ENCODE results near the gene TNNC2.

Gene TNNC2

GRCh38 chr20:45851501-45851900, 24.4 kb upstream of the TNNC2 start:
- no peaks in the 10 kb centered on the region for H3K27me3 ChIP-seq (ENCODE audit: insufficient read depth, poor library complexity, severe bottlenecking)
- H3K4me3 ChIP-seq (replicated peaks; ENCODE audit: insufficient read depth, low read length) = no peak overlapping the region
- no peak overlapping the region for H3K27ac ChIP-seq (replicated peaks)
- DNase-seq (ENCODE audit: low read depth in 1 of 2, low spot score in 1 of 2) = no peak
- TF ChIP-seq GABPA (IDR thresholded peaks at IDR 0.05; ENCODE audit: low read depth) = no peak
- TF ChIP-seq, protein P1, sequence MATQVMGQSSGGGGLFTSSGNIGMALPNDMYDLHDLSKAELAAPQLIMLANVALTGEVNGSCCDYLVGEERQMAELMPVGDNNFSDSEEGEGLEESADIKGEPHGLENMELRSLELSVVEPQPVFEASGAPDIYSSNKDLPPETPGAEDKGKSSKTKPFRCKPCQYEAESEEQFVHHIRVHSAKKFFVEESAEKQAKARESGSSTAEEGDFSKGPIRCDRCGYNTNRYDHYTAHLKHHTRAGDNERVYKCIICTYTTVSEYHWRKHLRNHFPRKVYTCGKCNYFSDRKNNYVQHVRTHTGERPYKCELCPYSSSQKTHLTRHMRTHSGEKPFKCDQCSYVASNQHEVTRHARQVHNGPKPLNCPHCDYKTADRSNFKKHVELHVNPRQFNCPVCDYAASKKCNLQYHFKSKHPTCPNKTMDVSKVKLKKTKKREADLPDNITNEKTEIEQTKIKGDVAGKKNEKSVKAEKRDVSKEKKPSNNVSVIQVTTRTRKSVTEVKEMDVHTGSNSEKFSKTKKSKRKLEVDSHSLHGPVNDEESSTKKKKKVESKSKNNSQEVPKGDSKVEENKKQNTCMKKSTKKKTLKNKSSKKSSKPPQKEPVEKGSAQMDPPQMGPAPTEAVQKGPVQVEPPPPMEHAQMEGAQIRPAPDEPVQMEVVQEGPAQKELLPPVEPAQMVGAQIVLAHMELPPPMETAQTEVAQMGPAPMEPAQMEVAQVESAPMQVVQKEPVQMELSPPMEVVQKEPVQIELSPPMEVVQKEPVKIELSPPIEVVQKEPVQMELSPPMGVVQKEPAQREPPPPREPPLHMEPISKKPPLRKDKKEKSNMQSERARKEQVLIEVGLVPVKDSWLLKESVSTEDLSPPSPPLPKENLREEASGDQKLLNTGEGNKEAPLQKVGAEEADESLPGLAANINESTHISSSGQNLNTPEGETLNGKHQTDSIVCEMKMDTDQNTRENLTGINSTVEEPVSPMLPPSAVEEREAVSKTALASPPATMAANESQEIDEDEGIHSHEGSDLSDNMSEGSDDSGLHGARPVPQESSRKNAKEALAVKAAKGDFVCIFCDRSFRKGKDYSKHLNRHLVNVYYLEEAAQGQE (IDR thresholded peaks at IDR 0.05; ENCODE audit: insufficient replicate concordance, low read depth) = no peak
- TF ChIP-seq CTCF (IDR thresholded peaks at IDR 0.05; ENCODE audit: insufficient read depth, low read length) = no peak
- no peak for TF ChIP-seq SPI1 (IDR thresholded peaks at IDR 0.05; ENCODE audit: borderline replicate concordance, low read depth)
- no peak for TF ChIP-seq POLR2AphosphoS5 (IDR thresholded peaks at IDR 0.05; ENCODE audit: low read depth)

GRCh38 chr20:45850926-45851325, 23.8 kb upstream of the TNNC2 start:
- no peak overlapping the region for H3K27ac ChIP-seq (replicated peaks)
- DNase-seq (ENCODE audit: low read depth in 1 of 2, low spot score in 1 of 2) = no peak
- no peak overlapping the region for H3K4me3 ChIP-seq (replicated peaks; ENCODE audit: insufficient read depth, low read length)
- TF ChIP-seq GABPA (IDR thresholded peaks at IDR 0.05; ENCODE audit: low read depth) (no peak), POLR2AphosphoS5 (IDR thresholded peaks at IDR 0.05; ENCODE audit: low read depth) (no peak), CTCF (IDR thresholded peaks at IDR 0.05; ENCODE audit: insufficient read depth, low read length) (no peak), SPI1 (IDR thresholded peaks at IDR 0.05; ENCODE audit: borderline replicate concordance, low read depth) (no peak)
- TF ChIP-seq, protein P1 (IDR thresholded peaks at IDR 0.05; ENCODE audit: insufficient replicate concordance, low read depth) = no peak
- no peaks in the 10 kb centered on the region for H3K27me3 ChIP-seq (ENCODE audit: insufficient read depth, poor library complexity, severe bottlenecking)

GRCh38 chr20:45850238-45850637, 23.1 kb upstream of the TNNC2 start:
- no peak overlapping the region for H3K27ac ChIP-seq (replicated peaks)
- no peak overlapping the region for H3K4me3 ChIP-seq (replicated peaks; ENCODE audit: insufficient read depth, low read length)
- no peaks in the 10 kb centered on the region for H3K27me3 ChIP-seq (ENCODE audit: insufficient read depth, poor library complexity, severe bottlenecking)
- DNase-seq (ENCODE audit: low read depth in 1 of 2, low spot score in 1 of 2) = no peak
- TF ChIP-seq POLR2AphosphoS5 (IDR thresholded peaks at IDR 0.05; ENCODE audit: low read depth) (no peak), CTCF (IDR thresholded peaks at IDR 0.05; ENCODE audit: insufficient read depth, low read length) (no peak), GABPA (IDR thresholded peaks at IDR 0.05; ENCODE audit: low read depth) (no peak), SPI1 (IDR thresholded peaks at IDR 0.05; ENCODE audit: borderline replicate concordance, low read depth) (no peak)
- TF ChIP-seq, protein P1 (IDR thresholded peaks at IDR 0.05; ENCODE audit: insufficient replicate concordance, low read depth) = no peak

Data from HL-60 (cell line).